Smooth muscle cell (in vitro differentiated cells): ENCODE results near the gene CD72. TPM values are rescaled to one million over a fixed set of nuclear protein-coding genes. Genes with fewer than 3 reads are reported as not detected.

Source experiments
- DNase-seq: peaks from one replicate; lab custom pipeline; 2025; ENCODE audit not compliant: unreplicated experiment; lab: John Stamatoyannopoulos, UW
- H2AFZ ChIP-seq: fragments of 200-600 bp; sonication (generic); 2 replicates; pipeline ENCODE4 v1.6.0; 2016; ENCODE audit warnings: antibody characterized with exemption, low read depth, mild to moderate bottlenecking
- H3F3A ChIP-seq: fragments of 200-600 bp; sonication (generic); 2 replicates; pipeline ENCODE4 v1.6.0; 2017; ENCODE audit warnings: antibody characterized with exemption, low read depth
- H3K27ac ChIP-seq: fragments of 200-600 bp; sonication (generic); 2 replicates; pipeline ENCODE4 v1.5.1; 2016; ENCODE audit warnings: low read depth, mild to moderate bottlenecking
- H3K27me3 ChIP-seq: fragments of 200-600 bp; sonication (generic); 2 replicates; pipeline ENCODE4 v1.6.1; 2016; ENCODE audit warnings: low read depth, mild to moderate bottlenecking
- H3K36me3 ChIP-seq: fragments of 200-600 bp; sonication (generic); 2 replicates; pipeline ENCODE4 v1.5.1; 2016; ENCODE audit warnings: low read depth
- H3K4me1 ChIP-seq: fragments of 200-600 bp; sonication (generic); 2 replicates; pipeline ENCODE4 v1.5.1; 2016; ENCODE audit warnings: low read depth
- H3K4me2 ChIP-seq: fragments of 200-600 bp; sonication (generic); 2 replicates; pipeline ENCODE4 v1.6.0; 2016; ENCODE audit warnings: mild to moderate bottlenecking
- H3K4me3 ChIP-seq: fragments of 200-600 bp; sonication (generic); 2 replicates; pipeline ENCODE4 v1.5.1; 2016; ENCODE audit warnings: mild to moderate bottlenecking
- H3K79me2 ChIP-seq: fragments of 200-600 bp; sonication (generic); 2 replicates; pipeline ENCODE4 v1.6.0; 2016; ENCODE audit warnings: low read depth, mild to moderate bottlenecking
- H3K9ac ChIP-seq: fragments of 200-600 bp; sonication (generic); 2 replicates; pipeline ENCODE4 v1.6.0; 2016; ENCODE audit warnings: low read depth
- H3K9me3 ChIP-seq: fragments of 200-600 bp; sonication (generic); replicated peaks from 2 replicates; pipeline ENCODE4 v1.5.1; 2016; ENCODE audit warnings: low read depth
- H4K20me1 ChIP-seq: fragments of 200-600 bp; sonication (generic); 2 replicates; pipeline ENCODE4 v1.6.0; 2016; ENCODE audit warnings: low read depth
- CTCF ChIP-seq: fragments of 200-600 bp; sonication (generic); IDR thresholded peaks from 2 replicates; pipeline ENCODE4 v1.5.1; 2017; ENCODE audit warnings: borderline replicate concordance, mild to moderate bottlenecking, antibody characterized with exemption; ENCODE audit not compliant: insufficient read depth, poor library complexity, severe bottlenecking
- WGBS: methylation state at CpG from one replicate; pipeline ENCODE4 v1.1.7; 2016; ENCODE audit warnings: low lambda C conversion rate; 5-methylcytosine and 5-hydroxymethylcytosine counted together
- polyA plus RNA-seq: library from polyadenylated mRNA; unstranded; fragments of >200 nt; fragmentation: Nextera tagmentation; extraction: Ambion mirVana; gene quantifications from 2 replicates; pipeline ENCODE4 v1.2.1, GENCODE V29; 2016
- total RNA-seq: library from RNA; depleted of rRNA; stranded (reverse); fragments of >200 nt; gene quantifications from 2 replicates; pipeline ENCODE4 v1.2.3, GENCODE V29; 2014

The CD72 gene
- total and polyA plus RNA-seq, 2 experiments from 2014 or later: 0.45 to 2.9 TPM

DNA sequence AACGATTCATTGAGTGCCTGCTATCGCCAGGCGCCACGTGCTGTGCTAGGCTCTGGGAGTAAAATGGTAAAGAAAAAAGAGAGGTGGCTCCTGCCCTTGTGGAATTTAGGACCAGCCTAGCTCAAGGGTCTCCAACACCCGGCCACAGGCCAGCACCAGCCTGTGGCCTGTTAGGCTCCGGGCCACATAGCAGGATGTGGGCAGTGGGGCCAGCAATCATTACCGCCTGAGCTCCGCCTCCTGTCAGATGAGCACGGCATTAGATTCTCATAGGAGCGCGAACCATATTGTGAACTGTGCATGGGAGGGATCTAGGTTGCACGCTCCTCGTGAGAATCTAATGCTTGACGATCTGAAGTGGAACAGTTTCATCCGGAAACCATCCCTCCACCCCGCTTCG is 38.1 kb upstream of the CD72 start:
- H3K36me3 ChIP-seq: no peaks in the 10 kb centered on the region
- 89% methylated on average over 17 of the region's 17 CpGs for WGBS
- H3K27ac ChIP-seq: no peak overlapping the region
- TF ChIP-seq CTCF: no peak
- no peaks in the 10 kb centered on the region for H3K27me3 ChIP-seq
- peaks cover 5% of the 10 kb centered on the region for H3K79me2 ChIP-seq
- H3K9ac ChIP-seq: no peak overlapping the region
- no peak for DNase-seq
- H3K4me2 ChIP-seq: no peak overlapping the region
- no peak overlapping the region for H2AFZ ChIP-seq
- peaks cover 7% of the 10 kb centered on the region for H3K4me1 ChIP-seq
- no peaks in the 10 kb centered on the region for H4K20me1 ChIP-seq
- no peaks in the 10 kb centered on the region for H3F3A ChIP-seq
- H3K9me3 ChIP-seq: no peaks in the 10 kb centered on the region
- H3K4me3 ChIP-seq: no peak overlapping the region

- no peaks in the 10 kb centered on the region for H3K36me3 ChIP-seq
- no peak overlapping the region for H3K4me2 ChIP-seq
- H4K20me1 ChIP-seq: no peaks in the 10 kb centered on the region
- H2AFZ ChIP-seq: no peak overlapping the region
- no peaks in the 10 kb centered on the region for H3K79me2 ChIP-seq
- H3K27ac ChIP-seq: no peak overlapping the region
- DNase-seq: no peak
- H3K4me1 ChIP-seq: no peaks in the 10 kb centered on the region
- no peak overlapping the region for H3K9ac ChIP-seq
- TF ChIP-seq CTCF: no peak
- H3F3A ChIP-seq: no peaks in the 10 kb centered on the region
- H3K4me3 ChIP-seq: no peak overlapping the region
- WGBS: 91% methylated on average over 2 of the region's 2 CpGs
- no peaks in the 10 kb centered on the region for H3K9me3 ChIP-seq
- no peaks in the 10 kb centered on the region for H3K27me3 ChIP-seq
Observed at GRCh38 chr9:35653611-35654010, 35.4 kb upstream of the CD72 start.

DNA sequence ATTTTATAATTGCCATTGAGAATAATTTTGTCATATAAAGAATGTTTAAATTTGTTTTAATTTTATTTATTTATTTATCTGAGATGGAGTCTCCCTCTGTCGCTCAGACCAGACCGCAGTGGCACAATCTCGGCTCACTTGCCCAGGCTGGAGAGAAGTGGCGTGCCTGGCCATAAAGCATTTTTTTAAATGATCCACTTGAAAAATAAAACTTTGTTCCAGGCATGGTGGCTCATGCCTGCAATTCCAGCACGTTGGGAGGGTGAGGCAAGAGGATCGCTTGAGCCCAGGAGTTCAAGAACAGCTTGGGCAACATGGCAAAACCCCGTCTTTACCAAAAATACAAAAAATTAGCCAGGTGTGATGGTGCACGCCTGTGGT is 34.6 kb upstream of the CD72 start:
- Histone ChIP-seq H3K9me3 (no peaks in the 10 kb centered on the region), H2AFZ (no peak overlapping the region), H3K4me2 (no peak overlapping the region), H3K27me3 (no peaks in the 10 kb centered on the region), H3K27ac (peak overlapping the region; percentile 30), H3K79me2 (no peaks in the 10 kb centered on the region), H3F3A (no peaks in the 10 kb centered on the region), H3K9ac (no peak overlapping the region), H3K4me3 (no peak overlapping the region), H3K4me1 (no peaks in the 10 kb centered on the region), H4K20me1 (no peaks in the 10 kb centered on the region), H3K36me3 (no peaks in the 10 kb centered on the region)
- no peak for DNase-seq
- WGBS: 86% methylated on average over 8 of the region's 8 CpGs
- TF ChIP-seq CTCF: no peak

GRCh38 chr9:35651956-35652828 is 34.0 kb upstream of the CD72 start:
- Histone ChIP-seq H2AFZ (no peak overlapping the region), H3K27ac (no peak overlapping the region), H3K79me2 (no peaks in the 10 kb centered on the region), H3F3A (no peaks in the 10 kb centered on the region), H3K27me3 (no peaks in the 10 kb centered on the region), H3K9ac (no peak overlapping the region), H3K4me2 (no peak overlapping the region), H3K4me1 (no peaks in the 10 kb centered on the region), H3K36me3 (no peaks in the 10 kb centered on the region), H3K9me3 (no peaks in the 10 kb centered on the region), H3K4me3 (no peak overlapping the region), H4K20me1 (no peaks in the 10 kb centered on the region)
- DNase-seq: no peak
- WGBS: 89% methylated on average over 7 of the region's 7 CpGs
- TF ChIP-seq CTCF: no peak
